ENCODE results near the gene ONECUT2.

- no peak for TF ChIP-seq CTCF (IDR thresholded peaks at IDR 0.05)
- no peak for TF ChIP-seq EZH2 (IDR thresholded peaks at IDR 0.05; ENCODE audit: borderline replicate concordance, insufficient read depth, low read depth, low read length, poor library complexity, severe bottlenecking)
Measured at GRCh38 chr18:57461652-57462269, 26.6 kb downstream of the ONECUT2 start.

All from B cell (primary cell).